Suprapubic skin (tissue), 4 donors: ENCODE measurements around the gene CABLES2. TPM values are rescaled to one million over a fixed set of nuclear protein-coding genes. Genes with fewer than 3 reads are reported as not detected.
A peak's percentile ranks its signal among the peaks of the same experiment; 100 is the strongest.

ENCODE experiments used
- DNase-seq, 2 donors: peaks; one replicate each; pipeline ENCODE4 v3.0.0-alpha.2; 2019; ENCODE audit warnings: low spot score in 2 of 2
- H3K27ac ChIP-seq: fragments of 200-600 bp; sonication (generic); one replicate; pipeline ENCODE4 v1.5.1; 2019
- H3K27me3 ChIP-seq: fragments of 200-600 bp; sonication (generic); one replicate; pipeline ENCODE4 v1.5.1; 2019
- H3K36me3 ChIP-seq: fragments of 200-600 bp; sonication (generic); one replicate; pipeline ENCODE4 v1.5.1; 2019
- H3K4me1 ChIP-seq: fragments of 200-600 bp; sonication (generic); one replicate; pipeline ENCODE4 v1.5.1; 2019
- H3K4me3 ChIP-seq: fragments of 200-600 bp; sonication (generic); one replicate; pipeline ENCODE4 v1.5.1; 2019; ENCODE audit warnings: mild to moderate bottlenecking
- H3K9me3 ChIP-seq: fragments of 200-600 bp; sonication (generic); one replicate; pipeline ENCODE4 v1.5.1; 2019
- CTCF ChIP-seq, 2 donors: fragments of 200-600 bp in 1 of 2; fragments of 450-650 bp in 1 of 2; sonication (generic) in 1 of 2; IDR thresholded peaks; one replicate each; pipeline ENCODE4 v1.5.1; 2016 to 2019; ENCODE audit warnings: antibody characterized with exemption in 2 of 2, mild to moderate bottlenecking in 1 of 2, moderate library complexity in 1 of 2
- EP300 ChIP-seq: sonication (generic); formaldehyde crosslinking; IDR thresholded peaks from one replicate; pipeline ENCODE4 v1.6.1; 2017; ENCODE audit warnings: antibody characterized with exemption
- POLR2A ChIP-seq, 2 donors: fragments of 450-650 bp; IDR thresholded peaks; one replicate each; pipeline ENCODE4 v1.6.1; 2017; ENCODE audit warnings: antibody characterized with exemption in 2 of 2, mild to moderate bottlenecking in 2 of 2, moderate library complexity in 2 of 2
- POLR2AphosphoS5 ChIP-seq, 3 donors: sonication (generic); formaldehyde crosslinking; IDR thresholded peaks; one replicate each; pipeline ENCODE4 v1.6.1; 2017; ENCODE audit warnings: antibody characterized with exemption in 3 of 3
- WGBS: methylation state at CpG from one replicate; pipeline ENCODE4 v1.1.5; 2018; 5-methylcytosine and 5-hydroxymethylcytosine counted together
- total RNA-seq, 4 donors: library from RNA; depleted of rRNA; stranded (reverse); fragments of >200 nt; gene quantifications; one replicate each; pipeline ENCODE4 v1.1.0, GENCODE V29; 2016

CABLES2 gene
- total RNA-seq, 4 donors from 2014 or later, result 3.8 to 7.2 (median 4.5) TPM

GRCh38 chr20:62412194-62413024 is 5.3 kb upstream of the CABLES2 start:
- peaks cover 18% of the 10 kb centered on the region for H3K4me1 ChIP-seq
- WGBS, result 87% methylated on average over 13 of the region's 22 CpGs
- no peaks in the 10 kb centered on the region for H3K36me3 ChIP-seq
- no peak overlapping the region for H3K27ac ChIP-seq
- no peak overlapping the region for H3K4me3 ChIP-seq
- peaks cover 10% of the 10 kb centered on the region for H3K27me3 ChIP-seq
- TF ChIP-seq POLR2AphosphoS5 (IDR thresholded peaks at IDR 0.05) (no peak), CTCF (IDR thresholded peaks at IDR 0.05) (no peak), EP300 (no peak)
- DNase-seq, result no peak
- no peaks in the 10 kb centered on the region for H3K9me3 ChIP-seq

- no peak for DNase-seq
- 83% methylated on average over 16 of the region's 24 CpGs for WGBS
Observed at GRCh38 chr20:62411479-62412193, 4.6 kb upstream of the CABLES2 start.

GRCh38 chr20:62410746-62411478 is 3.8 kb upstream of the CABLES2 start:
- Histone ChIP-seq H3K27me3 (peaks cover 3% of the 10 kb centered on the region), H3K4me3 (no peak overlapping the region), H3K36me3 (no peaks in the 10 kb centered on the region), H3K27ac (no peak overlapping the region), H3K4me1 (peaks cover 28% of the 10 kb centered on the region), H3K9me3 (no peaks in the 10 kb centered on the region)
- TF ChIP-seq POLR2AphosphoS5 (IDR thresholded peaks at IDR 0.05) (no peak), EP300 (no peak), CTCF (IDR thresholded peaks at IDR 0.05) (no peak), POLR2A (IDR thresholded peaks at IDR 0.05) (no peak)
- no peak for DNase-seq
- 88% methylated on average over 12 of the region's 19 CpGs for WGBS

More at GRCh38 chr20:62411479-62412193, 4.6 kb upstream of the CABLES2 start:
- Histone ChIP-seq H3K9me3 (no peaks in the 10 kb centered on the region), H3K4me3 (no peak overlapping the region), H3K36me3 (no peaks in the 10 kb centered on the region), H3K4me1 (peaks cover 21% of the 10 kb centered on the region), H3K27me3 (peaks cover 10% of the 10 kb centered on the region), H3K27ac (no peak overlapping the region)
- TF ChIP-seq EP300, result no peak

- H3K9me3 ChIP-seq, result no peaks in the 10 kb centered on the region
- WGBS, result 12% methylated on average over 9 of the region's 30 CpGs
- no peaks in the 10 kb centered on the region for H3K27me3 ChIP-seq
- H3K36me3 ChIP-seq, result no peaks in the 10 kb centered on the region
- no peak overlapping the region for H3K4me3 ChIP-seq
- TF ChIP-seq POLR2AphosphoS5 (IDR thresholded peaks at IDR 0.05) (no peak), POLR2A (IDR thresholded peaks at IDR 0.05) (no peak), CTCF (IDR thresholded peaks at IDR 0.05) (peak in 1 of 2 donors; percentile 16)
- no peak for DNase-seq
- peaks cover 36% of the 10 kb centered on the region for H3K4me1 ChIP-seq
- H3K27ac ChIP-seq, result no peak overlapping the region
Observed at GRCh38 chr20:62409931-62410745, 3.1 kb upstream of the CABLES2 start.
